ENCODE measurements around the gene TMA16. TPM values are rescaled to one million over a fixed set of nuclear protein-coding genes. Genes with fewer than 3 reads are reported as not detected.

TMA16 gene
- polyA plus RNA-seq, 3 donors = 30.2 to 36.9 (median 34.9) TPM

DNA sequence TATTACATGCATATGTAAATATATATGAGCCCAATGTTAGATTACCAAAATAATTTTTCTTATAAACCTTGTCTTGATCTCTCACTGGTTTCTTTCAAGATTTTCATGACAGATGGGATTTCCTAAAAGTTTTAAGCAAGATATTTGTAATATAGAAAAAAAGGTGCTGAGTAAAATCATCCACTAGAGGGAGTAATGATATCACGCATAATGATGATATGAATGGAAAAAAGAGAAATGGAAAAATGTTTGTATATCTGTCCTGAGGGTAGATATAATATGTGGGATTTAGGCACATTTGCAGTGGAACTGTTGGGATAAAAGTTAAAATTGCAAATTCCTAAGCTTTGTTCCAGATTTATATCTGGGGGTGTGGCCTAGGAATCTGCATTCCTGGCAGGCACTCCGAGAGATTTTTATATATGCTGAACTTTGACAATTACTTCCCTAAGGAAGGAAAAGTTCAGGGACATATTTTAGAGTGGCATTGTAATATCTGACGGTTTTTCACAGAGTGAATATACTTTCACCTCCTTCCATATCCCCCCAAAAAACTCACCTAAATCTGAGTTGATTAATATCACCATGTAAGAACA is 60.5 kb downstream of the TMA16 start:
- DNase-seq = no peak

DNA sequence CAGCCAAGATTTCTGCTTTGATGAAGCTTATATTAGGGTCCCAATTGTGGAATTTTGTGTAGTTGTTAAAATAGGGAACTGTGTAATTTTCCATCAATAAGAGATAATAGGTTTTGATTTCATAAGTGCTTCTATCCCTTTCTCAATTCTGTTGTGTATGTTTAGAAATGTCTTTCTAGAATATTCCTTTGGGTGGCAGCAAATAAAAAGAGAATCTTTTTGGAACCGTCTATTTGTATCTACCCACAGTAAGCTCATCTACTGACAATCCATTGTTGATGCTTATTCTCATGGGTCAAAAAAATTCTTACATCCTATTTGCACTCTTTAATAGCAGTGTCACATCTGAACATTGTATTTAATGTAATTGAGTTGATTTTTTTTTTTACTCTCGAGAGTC is 61.7 kb downstream of the TMA16 start:
- no peak for DNase-seq

DNA sequence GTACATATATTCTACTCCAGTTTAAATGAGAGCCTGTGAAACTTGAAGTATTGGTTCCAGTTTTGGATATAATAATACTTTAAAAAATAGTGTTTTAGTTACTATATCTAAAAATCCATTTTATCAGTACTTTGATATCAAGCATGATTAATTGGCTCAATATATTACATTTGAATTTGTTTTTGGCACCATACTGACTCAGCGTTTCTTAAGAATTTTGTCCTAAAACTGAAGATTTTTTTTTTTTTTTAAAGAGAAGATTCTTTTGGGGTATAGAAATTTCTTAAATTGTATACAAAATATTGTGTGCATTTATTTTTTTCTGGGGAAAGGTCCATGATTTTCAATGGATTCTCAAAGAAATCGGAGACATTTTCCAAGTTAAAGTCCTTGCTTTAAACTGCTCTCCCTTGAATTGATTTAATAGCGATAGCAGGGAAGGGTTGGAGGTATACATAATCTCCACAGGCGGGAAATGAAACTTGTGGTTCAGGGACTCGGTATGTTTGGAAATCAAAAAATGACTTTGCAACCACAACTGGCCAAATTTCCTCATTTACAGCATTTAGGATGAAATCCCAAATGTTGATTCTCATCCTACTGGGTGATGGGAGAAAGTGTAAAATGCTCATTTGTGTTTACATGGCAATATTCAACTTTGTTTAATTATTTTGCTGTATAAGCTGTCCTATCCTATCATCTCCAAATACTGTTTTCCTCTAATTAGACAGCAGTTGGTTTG is 62.3 kb downstream of the TMA16 start:
- no peak for DNase-seq

- DNase-seq = no peak
Measured at GRCh38 chr4:163558539-163559044, 64.1 kb downstream of the TMA16 start.

- DNase-seq = no peak
Measured at GRCh38 chr4:163562496-163562895, 68.0 kb downstream of the TMA16 start.

DNA sequence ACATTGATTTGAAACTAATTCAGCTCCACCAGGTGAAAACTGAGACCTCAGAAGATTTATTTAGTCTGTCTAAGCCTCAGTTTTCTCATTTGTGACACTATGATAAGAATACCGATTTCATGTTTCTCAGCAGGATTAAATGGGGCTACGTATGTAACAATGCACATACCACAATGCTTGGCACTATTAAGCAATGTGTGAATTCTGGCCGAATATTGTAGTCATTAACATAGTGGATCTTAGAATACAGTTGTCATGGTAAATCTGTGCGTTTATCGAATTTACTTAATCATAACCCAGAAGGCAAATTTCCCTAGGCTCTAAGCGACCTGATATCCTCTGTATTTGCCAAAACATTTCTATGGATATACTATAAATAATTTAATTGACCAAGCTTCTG is 69.1 kb downstream of the TMA16 start:
- no peak for DNase-seq

DNA sequence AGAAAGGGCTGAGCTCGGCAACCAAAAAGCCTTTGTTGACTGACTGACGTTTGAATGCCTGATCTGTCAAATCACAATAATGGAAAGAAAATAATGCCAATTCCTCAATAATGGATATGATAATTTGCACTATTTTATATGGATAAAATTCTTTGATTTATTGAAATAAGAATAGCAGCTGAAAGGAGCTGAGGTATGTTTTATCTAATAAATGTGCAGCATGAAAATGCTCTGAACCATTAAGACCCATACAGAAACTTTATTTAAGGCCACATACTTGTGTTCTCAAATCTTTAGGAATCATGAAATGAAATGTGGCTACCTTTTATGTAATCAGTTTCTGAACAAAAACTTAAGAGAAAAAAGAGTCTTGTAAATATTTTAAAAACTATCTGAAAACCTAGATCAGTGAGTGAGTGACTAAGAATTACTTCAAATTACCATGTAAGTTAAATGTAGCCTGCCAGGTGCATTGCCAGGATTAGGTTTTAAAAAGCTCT is 69.8 kb downstream of the TMA16 start:
- no peak for DNase-seq

GRCh38 chr4:163565226-163566135 is 71.0 kb downstream of the TMA16 start:
- DNase-seq = no peak

DNA sequence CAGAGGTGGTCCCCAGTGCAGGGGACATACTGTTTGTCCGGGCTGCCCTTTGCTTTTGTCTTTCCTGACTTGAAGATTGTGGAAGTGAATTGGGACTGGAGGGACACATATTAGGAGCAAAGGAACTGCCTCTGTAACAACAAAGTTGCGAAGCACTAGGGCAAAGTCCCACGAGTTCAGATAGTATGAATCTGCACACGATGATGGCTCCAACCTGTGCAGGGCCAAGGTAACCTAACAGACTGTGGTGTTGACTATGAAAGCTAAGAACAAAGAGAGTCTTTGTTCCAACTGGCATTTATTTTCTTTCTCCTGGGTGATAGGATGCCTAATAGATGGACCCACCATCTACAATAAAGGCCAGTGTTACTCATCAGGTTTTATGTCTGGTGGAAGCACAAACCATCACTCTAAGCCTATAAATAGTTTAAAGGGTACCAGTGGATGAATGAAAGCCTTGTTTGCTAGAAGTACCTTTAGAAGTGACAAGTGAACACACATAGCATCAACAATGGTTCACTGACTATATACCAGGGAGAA is 71.8 kb downstream of the TMA16 start:
- no peak for DNase-seq

GRCh38 chr4:163568843-163569242 is 74.4 kb downstream of the TMA16 start:
- DNase-seq = no peak

Other genes with a start within 250 kb of the TMA16 start
- 10 to 100 TPM; 16.0 to 21.2 (median 19.4) TPM for gene NPY1R, start 162.1 kb upstream of the TMA16 start, polyA plus RNA-seq (ENCODE audit: insufficient read length in 3 of 3)
- 1 to 10 TPM; 3.7 to 4.1 (median 3.9) TPM for gene NPY5R, start 150.8 kb upstream of the TMA16 start, polyA plus RNA-seq (ENCODE audit: insufficient read length in 3 of 3)
- gene TKTL2, start 20.9 kb upstream of the TMA16 start, polyA plus RNA-seq (ENCODE audit: insufficient read length in 3 of 3) = under 1 TPM in 1 of 3 donors, not detected in 2; 0.09 TPM